HG02938 (cell line): ENCODE measurements around the gene BLTP1.

Experiments used
- ATAC-seq: cut with Tn5 transposase; IDR thresholded peaks from one replicate; pipeline ENCODE4 v1.9.1; 2021; ENCODE audit warnings: mild to moderate bottlenecking, moderate library complexity; ENCODE audit not compliant: unreplicated experiment

BLTP1 gene

DNA sequence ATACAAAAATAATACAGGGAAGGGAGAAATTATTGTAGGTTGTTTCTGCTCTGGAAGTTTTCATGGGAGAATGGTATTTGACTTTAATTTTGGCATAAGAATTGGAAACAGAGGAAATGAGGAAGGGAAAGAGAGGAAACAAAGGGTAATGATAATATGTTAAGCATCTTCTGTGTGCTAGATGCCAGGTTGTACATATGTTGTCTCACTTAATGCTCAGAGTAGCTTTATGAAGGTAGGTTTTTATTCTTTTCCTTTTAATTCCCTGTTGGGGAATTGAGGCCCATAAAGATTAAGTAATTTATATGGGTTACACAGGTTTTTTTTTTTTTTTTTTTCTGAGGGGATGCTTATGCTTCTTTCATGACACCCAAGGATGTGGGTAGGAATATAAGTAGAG, 19.2 kb downstream of the BLTP1 start:
- ATAC-seq, result no peak

DNA sequence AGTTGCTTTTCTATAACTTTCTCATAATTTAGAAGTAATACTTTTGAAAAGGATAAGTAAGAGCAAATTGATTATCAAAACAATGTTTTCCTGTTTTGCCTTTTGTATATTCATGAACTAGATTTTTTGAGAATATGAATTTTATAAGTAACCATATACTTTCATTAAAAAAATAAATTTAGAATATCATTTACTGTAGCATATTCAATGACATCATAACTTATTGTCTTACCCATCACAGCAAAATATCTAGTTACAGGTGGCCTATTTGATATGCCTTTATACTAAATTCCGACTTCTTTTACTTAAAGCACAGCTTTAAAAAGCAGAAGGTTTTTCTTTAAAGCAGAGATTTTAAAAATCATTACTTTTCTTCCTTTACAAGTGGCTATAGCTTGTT, 20.1 kb downstream of the BLTP1 start:
- no peak for ATAC-seq

DNA sequence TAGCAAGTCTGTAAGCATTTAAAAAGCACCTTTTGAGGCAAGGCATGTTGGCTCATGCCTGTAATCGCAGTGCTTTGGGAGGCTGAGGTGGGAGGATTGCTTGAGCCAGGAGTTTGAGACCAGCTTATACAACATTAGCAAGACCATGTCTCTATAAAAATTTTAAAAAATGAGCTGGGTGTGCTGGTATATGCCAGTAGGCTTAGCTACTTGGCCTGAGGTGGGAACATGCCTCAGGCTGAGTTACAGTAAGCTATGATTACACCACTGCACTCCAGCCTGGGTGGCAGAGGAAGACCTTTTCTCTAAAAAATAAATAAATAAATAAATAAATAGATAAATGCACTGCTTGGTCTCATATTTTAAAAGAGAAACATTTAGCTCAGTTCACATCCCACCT, 26.8 kb downstream of the BLTP1 start:
- no peak for ATAC-seq

DNA sequence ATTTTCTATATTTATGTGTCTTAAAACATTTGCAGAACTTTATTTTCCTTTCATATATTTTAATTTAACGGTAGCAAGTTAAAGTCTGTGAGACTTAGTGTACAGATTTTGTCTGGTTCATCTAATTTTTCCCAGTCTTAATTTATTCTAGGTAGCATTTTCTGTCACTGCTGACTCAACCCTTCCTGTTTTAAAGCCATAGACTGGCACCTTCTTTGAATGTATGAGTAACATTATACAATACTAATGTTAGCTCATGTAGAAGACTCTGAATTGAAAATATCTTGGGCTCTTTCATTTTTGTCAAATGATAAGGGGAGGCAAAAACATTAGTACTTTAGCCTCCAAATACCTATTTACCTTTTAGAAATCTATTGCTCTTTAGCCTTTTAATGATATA, 43.6 kb downstream of the BLTP1 start:
- no peak for ATAC-seq
